ENCODE results near the gene PROM1.

PROM1 gene

GRCh38 chr4:16025268-16025667 lies 58.6 kb downstream of the PROM1 start:
- no peak for ATAC-seq

DNA sequence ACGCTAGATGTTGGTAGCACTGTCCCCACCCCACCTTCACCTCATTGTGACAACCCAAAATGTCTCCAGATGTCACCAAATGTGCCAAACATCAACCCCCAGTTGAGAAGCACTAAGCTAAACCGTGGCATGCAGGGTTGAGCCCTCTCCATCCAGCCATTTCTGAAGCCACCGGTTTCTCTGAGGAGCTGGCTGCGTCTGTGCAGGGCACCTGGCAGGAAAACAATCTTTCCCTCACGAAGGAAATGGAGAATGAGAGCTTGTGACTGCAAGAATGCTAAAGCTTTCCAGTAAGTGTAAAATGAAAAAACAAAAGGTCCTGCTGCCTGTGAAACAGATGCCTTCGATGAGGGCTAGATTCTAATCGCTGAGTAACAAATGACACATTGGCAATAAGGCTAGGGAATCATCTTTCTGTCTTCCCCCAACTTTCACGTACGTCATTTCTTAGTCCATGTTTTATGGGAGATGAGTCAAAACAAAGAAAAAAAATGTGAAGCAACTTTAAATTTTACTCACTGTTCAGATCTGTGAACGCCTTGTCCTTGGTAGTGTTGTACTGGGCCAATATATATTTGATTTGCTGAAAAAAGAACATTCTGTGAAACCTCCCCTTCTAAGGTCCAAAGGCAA lies 59.9 kb downstream of the PROM1 start:
- no peak for ATAC-seq

DNA sequence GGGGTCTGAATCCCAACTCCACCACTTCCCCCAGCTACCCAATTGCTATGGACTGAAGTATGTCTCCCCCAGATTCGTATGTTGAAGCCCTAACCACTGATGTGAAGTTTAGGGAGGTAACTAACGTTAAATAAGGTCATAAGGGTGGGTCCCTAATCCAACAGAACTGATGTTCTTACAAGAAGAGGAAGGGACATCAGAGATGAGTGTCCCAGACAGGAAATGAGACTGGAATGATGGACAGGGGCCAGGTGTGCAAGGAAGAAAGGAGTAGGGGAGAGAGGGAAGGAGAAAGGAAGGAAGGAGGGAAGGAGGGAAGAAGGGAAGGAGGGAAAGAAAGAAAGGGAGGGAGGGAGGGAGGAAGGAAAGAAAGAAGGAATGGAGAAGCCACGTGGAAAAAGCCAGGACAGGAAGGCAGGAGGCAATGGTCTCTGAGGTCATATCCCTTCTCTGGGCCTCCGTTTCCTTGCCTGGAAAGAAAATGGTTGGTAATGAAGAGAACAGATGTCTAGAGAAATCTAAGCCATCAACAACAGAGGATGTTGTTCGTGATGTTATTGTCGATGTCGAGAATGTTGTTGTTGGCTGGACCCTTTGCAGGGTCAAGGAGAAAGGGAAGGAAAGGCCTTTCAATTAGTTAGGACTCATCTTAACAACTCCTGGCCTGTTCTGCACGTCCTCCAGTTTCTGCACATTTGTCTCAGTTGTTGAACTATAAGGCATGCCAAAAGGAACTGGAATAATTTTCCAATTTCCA lies 61.8 kb downstream of the PROM1 start:
- ATAC-seq: no peak

DNA sequence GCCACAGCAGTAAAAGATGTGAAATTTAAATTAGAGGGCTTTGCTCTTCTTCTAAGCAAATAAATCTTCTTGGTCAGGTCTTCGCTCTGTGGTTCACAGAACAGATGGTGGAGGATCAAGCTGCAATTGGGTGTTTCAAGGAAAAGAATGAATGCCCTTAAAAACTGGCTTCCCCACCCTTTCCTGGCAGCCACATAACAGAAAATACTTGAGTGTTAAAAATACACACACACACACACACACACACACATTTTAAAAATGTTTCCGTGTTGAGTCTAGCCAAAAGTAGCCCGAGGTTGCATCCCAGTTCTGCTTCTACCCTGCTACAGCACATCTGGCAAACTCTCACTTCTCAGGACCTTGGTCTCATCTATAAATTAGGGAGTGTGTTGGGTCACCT lies 64.2 kb downstream of the PROM1 start:
- no peak for ATAC-seq

DNA sequence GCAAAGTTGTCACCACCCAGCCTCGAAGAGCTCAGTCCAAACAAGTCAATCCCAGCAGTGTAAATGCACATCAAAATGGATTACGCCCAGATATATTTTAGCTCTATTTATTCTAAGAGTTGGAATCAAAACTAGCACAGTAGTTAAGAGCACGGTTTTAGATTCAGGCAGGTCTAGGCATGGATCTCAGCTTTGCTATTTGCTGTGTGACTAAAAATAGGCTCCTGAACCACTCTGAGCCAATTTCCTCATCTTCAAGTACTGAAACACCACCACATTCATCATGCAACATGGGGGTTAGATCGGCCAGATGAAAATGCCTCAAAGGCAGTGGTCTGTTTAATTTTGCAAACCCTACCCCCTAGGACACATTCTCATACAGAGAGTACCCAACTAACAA lies 65.0 kb downstream of the PROM1 start:
- no peak for ATAC-seq

- no peak for ATAC-seq
These were observed 65.7 kb downstream of the PROM1 start for GRCh38 chr4:16018061-16018676.

DNA sequence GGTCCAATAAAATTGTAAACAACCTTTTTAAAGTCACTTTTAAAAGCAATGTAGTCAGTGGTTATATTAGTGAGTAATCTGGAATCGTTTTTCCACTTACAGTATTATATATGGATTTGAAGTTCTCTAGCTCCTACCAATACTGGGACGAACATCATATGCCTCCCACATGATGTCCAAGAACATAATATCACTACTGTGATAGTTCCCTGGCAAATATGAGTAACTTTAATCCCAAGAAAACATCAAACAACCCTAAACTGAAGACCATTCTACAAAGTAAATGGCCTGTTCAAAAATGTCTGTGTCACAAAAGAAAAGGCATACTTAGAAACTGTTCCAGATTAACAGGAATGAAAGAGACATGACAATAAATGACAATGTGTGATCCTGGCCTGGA lies 67.3 kb downstream of the PROM1 start:
- ATAC-seq: no peak

- no peak for ATAC-seq
These were observed 72.7 kb downstream of the PROM1 start for GRCh38 chr4:16011173-16011572.

GRCh38 chr4:16009153-16009552 lies 74.7 kb downstream of the PROM1 start:
- no peak for ATAC-seq

DNA sequence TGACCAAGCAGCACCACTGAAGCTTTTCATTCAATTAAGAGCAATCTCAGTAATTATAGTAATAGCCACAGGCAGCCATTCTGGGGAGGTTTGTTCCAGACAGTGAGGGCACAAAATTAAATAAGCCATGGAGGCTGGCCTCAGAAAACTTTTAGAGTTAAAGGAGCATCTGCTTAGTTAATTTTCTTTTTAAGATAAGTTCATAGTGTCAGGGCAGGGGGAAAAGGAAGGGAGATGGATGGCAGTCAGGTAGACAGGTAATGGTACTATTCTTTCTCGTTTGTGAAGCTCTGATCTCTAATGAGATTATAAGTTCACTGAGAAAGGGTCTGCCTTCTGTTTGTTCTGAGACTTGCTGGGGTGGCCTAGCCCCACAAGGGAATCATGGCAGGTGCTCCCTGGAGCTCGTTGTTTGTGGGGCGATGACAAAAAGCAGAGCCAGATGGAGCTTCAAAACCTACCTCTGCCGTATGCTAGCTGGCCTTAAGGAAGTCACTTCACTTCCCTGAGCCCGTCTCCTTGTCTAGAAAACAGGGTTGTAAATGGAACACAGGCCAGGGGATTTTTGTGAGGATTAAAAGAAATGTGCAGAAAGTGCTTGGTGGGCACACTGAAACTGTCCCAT lies 76.2 kb downstream of the PROM1 start:
- ATAC-seq: no peak

DNA sequence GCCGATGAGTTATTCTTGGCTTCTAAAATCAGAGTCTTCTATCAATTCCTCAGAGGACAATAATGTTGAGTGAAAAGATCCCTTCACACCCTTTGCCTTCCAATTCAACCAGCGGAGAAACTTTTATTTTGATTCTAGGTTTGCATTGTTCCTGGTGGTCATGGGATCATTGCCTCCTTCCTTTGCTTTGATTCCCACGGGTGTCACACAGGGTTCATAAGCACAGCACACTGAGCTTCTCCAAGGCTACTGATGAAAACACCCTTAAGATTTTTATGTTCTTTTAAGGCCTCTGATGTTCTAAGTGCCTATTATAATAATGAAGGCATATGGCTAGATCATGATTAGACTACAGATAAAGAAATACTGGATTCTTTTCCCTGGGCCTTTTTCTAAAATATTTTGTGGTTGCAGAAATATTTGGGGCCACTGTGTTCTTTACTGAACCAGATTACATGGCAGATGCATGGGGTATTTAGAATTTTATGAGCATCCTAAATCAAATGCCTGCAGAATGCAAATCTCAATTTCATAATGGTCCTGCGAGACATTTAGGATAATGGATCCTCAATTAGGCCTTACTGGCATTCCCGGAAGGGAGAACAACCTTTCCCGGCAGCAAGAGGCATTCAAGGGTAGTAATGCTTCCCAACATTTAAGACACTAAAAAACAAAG lies 76.9 kb downstream of the PROM1 start:
- no peak for ATAC-seq

DNA sequence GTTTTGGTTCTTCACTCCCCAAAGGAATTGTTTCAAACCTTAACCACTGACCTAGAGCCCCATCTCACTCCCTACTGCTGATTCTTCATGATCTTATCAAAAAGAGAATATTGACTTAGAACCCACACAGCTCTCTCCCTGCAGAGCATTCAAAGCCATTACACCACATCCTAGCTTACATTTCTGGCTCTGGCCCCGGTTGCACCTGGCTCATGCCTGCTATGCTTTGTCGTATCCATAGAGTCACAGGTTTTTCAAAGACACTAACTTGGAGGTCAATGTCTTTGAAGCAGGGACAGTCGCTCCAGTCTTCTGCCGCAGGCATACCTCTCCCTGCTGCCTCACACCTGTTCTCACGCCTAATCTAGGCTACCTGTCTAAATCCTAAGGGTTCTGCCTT lies 78.1 kb downstream of the PROM1 start:
- ATAC-seq: no peak

DNA sequence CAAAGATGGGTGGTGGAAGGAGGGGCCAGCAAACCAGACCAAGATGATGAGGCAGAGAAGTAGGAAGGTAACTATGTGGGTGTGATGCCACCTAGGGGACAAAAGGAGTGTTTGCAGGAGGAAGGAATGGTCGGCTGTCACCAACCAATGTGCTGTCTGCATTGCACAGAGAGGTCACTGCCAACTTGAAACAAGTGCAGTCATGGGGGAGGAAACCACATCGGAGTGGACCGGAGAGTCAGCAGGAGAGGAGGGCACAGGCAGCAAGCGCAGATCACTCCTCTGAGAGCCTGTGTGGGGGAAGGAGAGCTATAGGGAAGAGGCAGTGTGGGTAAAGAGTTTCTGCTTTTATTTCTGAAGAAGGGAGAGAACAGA lies 82.4 kb downstream of the PROM1 start:
- ATAC-seq: peak; percentile 75 to 76

GRCh38 chr4:16000708-16001483 lies 82.9 kb downstream of the PROM1 start:
- ATAC-seq: no peak

GRCh38 chr4:15996773-15997172 lies 87.0 kb downstream of the PROM1 start:
- ATAC-seq: peak in 1 of 2 donors; percentile 16

DNA sequence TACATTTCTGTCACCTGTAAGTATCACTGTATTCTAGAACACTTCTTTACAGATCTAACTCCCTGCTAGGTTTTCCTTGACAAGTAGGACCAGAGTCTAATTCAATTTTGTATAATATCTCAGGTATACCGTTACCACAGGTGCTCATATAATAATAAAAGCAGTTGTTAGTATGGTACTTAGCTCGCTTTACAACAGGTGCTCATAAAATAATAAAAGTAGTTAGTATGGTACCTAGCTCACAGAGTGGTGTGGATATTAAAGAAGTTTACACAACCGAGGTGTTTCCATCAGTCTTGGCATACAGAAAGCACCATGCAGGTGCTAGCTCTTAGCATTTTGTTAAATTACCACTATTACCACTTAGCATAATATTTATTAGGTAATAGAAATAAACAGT lies 88.0 kb downstream of the PROM1 start:
- no peak for ATAC-seq

DNA sequence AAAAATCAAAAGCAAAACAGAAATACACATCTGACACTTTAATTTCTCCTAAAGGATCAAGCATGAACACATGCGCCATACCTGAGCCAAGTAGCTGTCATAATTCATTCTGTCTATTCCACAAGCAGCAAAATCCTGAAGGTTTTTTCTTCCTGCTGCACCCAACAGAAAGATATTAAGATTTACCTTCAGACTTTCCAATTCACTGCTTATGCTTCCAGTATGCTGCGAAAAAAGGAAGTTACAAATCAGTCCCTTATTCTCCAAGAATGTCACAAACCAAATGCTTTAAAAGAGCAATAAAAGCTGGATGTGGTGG lies 91.7 kb downstream of the PROM1 start:
- no peak for ATAC-seq

GRCh38 chr4:15990570-15991285 lies 93.1 kb downstream of the PROM1 start:
- ATAC-seq: no peak

- ATAC-seq: no peak
These were observed 94.4 kb downstream of the PROM1 start for GRCh38 chr4:15989424-15989823.

DNA sequence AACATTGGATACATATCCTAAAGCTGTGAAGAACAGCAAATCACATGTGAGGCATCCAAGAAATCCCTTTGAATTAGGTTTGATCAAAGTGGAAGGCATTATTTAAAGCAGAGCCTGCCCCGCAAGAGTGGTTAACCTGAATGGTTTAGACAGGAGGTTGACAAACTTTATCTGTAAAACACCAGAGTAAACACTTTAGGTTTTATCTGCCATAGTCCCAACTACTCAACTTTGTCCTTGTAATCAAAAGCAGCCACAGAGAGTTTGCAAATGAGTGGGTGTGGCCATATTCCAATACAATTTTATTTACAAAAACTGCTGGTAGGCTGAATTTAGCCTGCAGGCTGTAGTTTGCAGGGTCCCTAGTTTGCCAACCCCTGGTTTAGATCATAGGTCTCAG lies 95.6 kb downstream of the PROM1 start:
- no peak for ATAC-seq

- no peak for ATAC-seq
These were observed 96.9 kb downstream of the PROM1 start for GRCh38 chr4:15986907-15987306.

DNA sequence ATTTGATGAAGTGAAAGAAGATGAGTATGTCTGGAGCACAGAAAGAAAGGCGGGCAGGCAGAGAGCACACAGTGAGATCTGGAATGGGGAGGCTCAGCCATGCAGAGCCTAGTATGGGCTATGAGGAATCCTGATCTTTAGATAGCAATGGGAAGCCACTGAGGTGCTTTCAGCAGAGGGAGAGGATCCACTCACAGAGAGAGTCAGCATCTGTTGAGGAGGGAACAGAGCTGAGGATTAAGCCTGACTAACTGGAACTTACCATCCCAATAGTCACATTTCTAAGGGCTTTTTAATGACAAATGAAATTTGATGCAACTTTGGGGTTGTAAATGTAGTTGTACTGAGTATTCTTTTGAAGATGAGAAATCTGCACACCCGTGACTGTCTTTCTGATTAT lies 100.2 kb downstream of the PROM1 start:
- ATAC-seq: no peak

Data from activated CD4-positive, CD25-positive, alpha-beta regulatory T cell treated with anti-CD3 and anti-CD28 coated beads, Interleukin-2, amount 50 U/mL, for 24 hours (primary cell).